WI38 (cell line): ENCODE results near the gene ABCD2.
A peak's percentile ranks its signal among the peaks of the same experiment; 100 is the strongest.

Experiments
- H3K4me3 ChIP-seq: 2 replicates; pipeline ENCODE4 v1.5.1; 2011; ENCODE audit warnings: low read depth, mild to moderate bottlenecking, control low read depth, low read length
- TF ChIP-seq, protein P1 (sequence below): IDR thresholded peaks from 2 replicates; pipeline ENCODE4 v1.5.1; 2012; ENCODE audit warnings: low read depth, mild to moderate bottlenecking, control low read depth, low read length

Gene ABCD2

DNA sequence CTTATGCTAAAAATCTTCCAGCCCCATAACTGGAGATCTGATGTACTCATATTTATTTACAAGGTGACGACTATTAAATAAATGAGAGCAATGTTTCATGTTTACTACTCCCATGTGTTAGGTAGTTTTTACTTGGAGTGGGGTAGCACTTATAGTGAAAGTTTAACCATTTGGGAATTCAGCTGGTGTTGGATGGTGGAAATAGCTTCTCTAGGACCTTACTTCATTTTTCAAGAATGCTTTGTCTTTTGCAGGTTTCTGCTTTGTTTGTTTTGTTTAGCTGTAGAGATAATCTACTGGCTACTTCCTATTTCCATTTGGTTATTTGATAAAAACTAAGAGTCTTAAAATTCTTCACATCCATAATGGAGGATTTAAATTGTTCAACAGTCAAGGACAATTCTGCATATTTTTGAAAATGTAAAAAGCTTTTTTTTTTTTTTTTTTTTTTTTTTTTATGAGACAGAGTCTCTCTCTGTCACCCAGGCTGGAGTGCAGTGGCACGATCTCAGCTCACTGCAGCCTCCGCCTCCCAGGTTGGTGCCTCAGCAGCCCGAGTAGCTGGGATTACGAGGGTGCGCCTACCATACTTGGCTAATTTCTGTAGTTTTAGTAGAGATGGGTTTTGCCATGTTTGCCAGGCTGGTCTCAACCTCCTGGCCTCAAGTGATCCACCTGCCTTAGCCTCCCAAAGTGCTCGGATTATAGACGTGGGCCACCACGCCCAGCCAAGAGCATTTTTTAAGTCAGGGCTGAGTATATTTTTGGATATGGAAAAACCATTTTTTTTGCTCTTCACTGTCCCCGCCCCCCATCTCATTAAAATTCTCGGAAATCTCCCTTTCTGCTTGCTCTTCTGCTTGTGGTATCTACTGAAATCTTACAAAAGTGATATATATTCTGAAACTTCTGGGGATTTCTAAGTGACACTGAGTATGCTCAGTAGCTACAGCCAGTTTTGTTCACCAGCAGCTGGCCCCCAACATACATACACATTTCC, 1.4 kb upstream of the ABCD2 start:
- TF ChIP-seq, protein P1, sequence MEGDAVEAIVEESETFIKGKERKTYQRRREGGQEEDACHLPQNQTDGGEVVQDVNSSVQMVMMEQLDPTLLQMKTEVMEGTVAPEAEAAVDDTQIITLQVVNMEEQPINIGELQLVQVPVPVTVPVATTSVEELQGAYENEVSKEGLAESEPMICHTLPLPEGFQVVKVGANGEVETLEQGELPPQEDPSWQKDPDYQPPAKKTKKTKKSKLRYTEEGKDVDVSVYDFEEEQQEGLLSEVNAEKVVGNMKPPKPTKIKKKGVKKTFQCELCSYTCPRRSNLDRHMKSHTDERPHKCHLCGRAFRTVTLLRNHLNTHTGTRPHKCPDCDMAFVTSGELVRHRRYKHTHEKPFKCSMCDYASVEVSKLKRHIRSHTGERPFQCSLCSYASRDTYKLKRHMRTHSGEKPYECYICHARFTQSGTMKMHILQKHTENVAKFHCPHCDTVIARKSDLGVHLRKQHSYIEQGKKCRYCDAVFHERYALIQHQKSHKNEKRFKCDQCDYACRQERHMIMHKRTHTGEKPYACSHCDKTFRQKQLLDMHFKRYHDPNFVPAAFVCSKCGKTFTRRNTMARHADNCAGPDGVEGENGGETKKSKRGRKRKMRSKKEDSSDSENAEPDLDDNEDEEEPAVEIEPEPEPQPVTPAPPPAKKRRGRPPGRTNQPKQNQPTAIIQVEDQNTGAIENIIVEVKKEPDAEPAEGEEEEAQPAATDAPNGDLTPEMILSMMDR = no peak
- no peak overlapping the region; the same call in 1 of the 2 replicates for H3K4me3 ChIP-seq

DNA sequence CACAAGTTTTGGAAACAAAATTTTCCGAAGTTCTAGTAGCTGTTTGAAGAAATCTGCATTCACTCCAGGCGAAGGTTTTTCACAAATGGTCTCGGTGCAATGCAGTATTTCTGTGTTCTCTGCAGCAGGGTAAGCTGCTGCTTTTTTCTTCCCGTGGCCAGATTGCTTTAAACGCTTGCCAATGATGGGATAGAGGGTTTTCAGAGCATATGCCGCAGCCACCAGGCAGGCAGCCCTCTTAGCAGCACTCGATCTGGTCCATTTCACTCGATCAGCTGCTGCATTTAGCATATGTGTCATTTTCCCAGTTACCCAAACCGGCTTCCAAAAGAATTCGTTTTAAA, 315 bp downstream of the ABCD2 start:
- TF ChIP-seq, protein P1 = no peak

DNA sequence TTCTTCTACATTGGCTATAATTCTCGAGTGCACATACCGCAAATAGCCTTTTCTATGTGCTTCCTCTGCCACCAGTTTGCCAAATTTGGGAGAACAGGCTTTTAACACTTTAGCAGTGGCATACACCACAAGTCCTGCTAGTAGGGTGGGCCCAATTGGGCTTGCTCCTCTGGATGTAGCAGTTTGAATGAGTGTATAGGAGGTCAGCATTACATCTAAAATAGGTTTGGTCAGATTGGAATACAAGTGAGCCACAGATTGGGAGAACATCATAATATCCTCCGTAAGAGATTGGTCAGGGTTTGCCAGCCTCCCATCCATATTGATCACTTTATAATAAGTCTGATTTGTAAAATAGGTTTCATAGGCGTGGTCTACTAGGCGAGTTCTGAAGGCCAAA, 902 bp downstream of the ABCD2 start:
- H3K4me3 ChIP-seq = no peak overlapping the region
- TF ChIP-seq, protein P1 = no peak

More for the DNA sequence above, 315 bp downstream of the ABCD2 start:
- peak overlapping the region; percentile 29; the same call in 1 of the 2 replicates for H3K4me3 ChIP-seq

DNA sequence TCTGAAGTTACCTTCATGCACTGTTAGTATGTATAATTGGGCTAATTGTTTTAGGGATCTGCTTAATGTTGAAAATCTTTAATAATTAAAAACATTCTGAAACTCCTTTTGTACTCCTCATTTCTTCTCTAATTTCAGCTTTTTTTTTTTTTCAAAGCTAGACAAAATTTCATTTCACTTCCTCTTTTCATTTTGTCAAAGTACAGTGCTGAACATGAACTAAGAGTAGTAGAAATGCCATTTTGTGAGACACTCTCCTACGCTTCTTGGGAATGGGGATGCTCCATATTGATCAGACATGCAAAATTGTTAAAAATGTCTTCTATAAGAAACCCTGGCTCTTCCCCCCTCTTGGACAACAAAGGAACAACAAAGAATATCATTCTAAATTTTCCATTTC, 1.7 kb downstream of the ABCD2 start:
- H3K4me3 ChIP-seq = no peak overlapping the region

DNA sequence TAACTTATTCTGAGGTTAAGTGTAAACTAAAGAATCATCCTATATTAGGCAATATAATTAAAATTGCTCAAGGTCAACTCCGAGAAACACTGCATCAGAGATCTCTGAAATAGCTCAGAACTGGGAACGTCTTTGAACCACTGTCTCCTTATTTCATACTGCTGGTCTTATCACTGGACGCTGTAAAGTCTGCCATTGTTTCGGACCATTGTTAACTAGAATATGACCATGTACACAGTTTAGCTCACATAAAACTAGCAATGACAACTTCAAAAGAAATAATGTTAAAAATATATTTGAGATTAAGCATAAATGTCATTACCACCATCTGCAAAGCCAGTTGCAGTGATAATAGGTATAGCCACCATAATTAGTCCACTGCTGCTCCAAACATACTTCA, 2.9 kb downstream of the ABCD2 start:
- no peak overlapping the region for H3K4me3 ChIP-seq
- TF ChIP-seq, protein P1 = no peak

More for the DNA sequence above, 1.7 kb downstream of the ABCD2 start:
- TF ChIP-seq, protein P1 = no peak

DNA sequence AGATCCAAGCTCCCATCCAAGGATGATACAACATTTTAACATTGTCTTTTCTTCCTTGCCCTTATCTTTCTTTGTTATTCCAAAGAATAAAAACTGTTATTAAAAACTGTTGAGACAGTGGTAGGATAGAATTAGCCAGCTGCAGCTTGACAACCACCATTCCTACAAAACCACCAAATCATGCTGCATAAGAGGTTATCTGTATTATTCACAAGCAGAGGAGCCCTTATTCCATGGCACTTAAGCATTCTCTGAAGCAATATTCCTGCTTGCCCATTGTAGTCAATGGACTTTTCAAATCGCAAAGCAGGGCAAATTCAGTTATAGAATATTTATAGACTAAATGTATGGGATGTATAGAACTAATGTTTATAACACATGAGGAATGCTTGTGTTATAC, 3.4 kb downstream of the ABCD2 start:
- TF ChIP-seq, protein P1 = no peak
- H3K4me3 ChIP-seq = no peak overlapping the region

DNA sequence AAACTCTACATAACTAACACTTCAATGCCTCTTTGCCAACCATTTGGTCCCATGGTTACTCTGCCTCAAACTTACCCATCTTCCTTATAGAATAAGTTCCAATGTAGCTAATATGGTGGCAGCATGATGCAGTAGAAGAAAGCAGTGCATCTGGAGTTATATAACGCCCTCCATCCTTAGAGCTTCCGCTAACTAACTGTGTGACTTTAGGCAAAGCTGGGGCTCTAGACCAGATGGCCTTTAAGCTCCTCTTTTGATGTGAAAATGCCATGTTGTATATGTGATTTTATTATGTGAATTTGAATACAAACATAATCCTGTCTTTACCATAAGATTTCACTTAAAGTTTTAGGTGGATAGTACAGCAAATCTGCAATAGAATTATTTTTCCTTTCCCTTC, 6.1 kb downstream of the ABCD2 start:
- no peak overlapping the region for H3K4me3 ChIP-seq
- TF ChIP-seq, protein P1 = no peak
